Left renal cortex interstitium (tissue), 4 donors: Measurements from ENCODE around the gene OPCML. TPM values are rescaled to one million over a fixed set of nuclear protein-coding genes. Genes with fewer than 3 reads are reported as not detected.

Experiments used
- DNase-seq, 4 donors: peaks; one replicate each; pipeline ENCODE4 v3.0.0-alpha.2; 2013; ENCODE audit warnings: low read depth in 4 of 4, low spot score in 2 of 4, missing footprints in 1 of 4
- polyA plus RNA-seq, 4 donors: library from polyadenylated mRNA; unstranded; fragments of 120-200 nt; gene quantifications; one replicate each; pipeline ENCODE4 v1.2.1, GENCODE V29; 2013; ENCODE audit not compliant: insufficient read length in 4 of 4

Gene OPCML
- polyA plus RNA-seq, 4 donors = 12.3 to 15.7 (median 14.3) TPM

- no peak for DNase-seq
Observed at GRCh38 chr11:133011604-133012003, 520.7 kb downstream of the OPCML start.

- DNase-seq = no peak
Observed at GRCh38 chr11:133007027-133007584, 525.2 kb downstream of the OPCML start.

GRCh38 chr11:133004369-133004768 lies 527.9 kb downstream of the OPCML start:
- no peak for DNase-seq

GRCh38 chr11:132999516-132999915 lies 532.8 kb downstream of the OPCML start:
- DNase-seq = no peak

- DNase-seq = no peak
Observed at GRCh38 chr11:132999031-132999430, 533.3 kb downstream of the OPCML start.

GRCh38 chr11:132997396-132997795 lies 534.9 kb downstream of the OPCML start:
- DNase-seq = no peak

GRCh38 chr11:132994966-132995365 lies 537.3 kb downstream of the OPCML start:
- no peak for DNase-seq

GRCh38 chr11:132993991-132994502 lies 538.3 kb downstream of the OPCML start:
- DNase-seq = peak; percentile 28 to 51 (median 48)

GRCh38 chr11:132992838-132993631 lies 539.3 kb downstream of the OPCML start:
- DNase-seq = no peak

- no peak for DNase-seq
Observed at GRCh38 chr11:132988411-132988810, 543.9 kb downstream of the OPCML start.

GRCh38 chr11:132987936-132988335 lies 544.4 kb downstream of the OPCML start:
- no peak for DNase-seq

GRCh38 chr11:132983641-132983978 lies 548.7 kb downstream of the OPCML start:
- no peak for DNase-seq

- DNase-seq = no peak
Observed at GRCh38 chr11:132982772-132983640, 549.3 kb downstream of the OPCML start.

- DNase-seq = no peak
Observed at GRCh38 chr11:132981131-132981956, 551.0 kb downstream of the OPCML start.

- no peak for DNase-seq
Observed at GRCh38 chr11:132980670-132981069, 551.6 kb downstream of the OPCML start.

GRCh38 chr11:132977746-132978145 lies 554.6 kb downstream of the OPCML start:
- no peak for DNase-seq

- DNase-seq = no peak
Observed at GRCh38 chr11:132977241-132977640, 555.1 kb downstream of the OPCML start.

GRCh38 chr11:132976115-132976514 lies 556.2 kb downstream of the OPCML start:
- DNase-seq = no peak

- DNase-seq = no peak
Observed at GRCh38 chr11:132973686-132974085, 558.6 kb downstream of the OPCML start.

GRCh38 chr11:132972565-132972964 lies 559.7 kb downstream of the OPCML start:
- DNase-seq = no peak
